Stimulated activated CD4-positive, alpha-beta T cell treated with anti-CD3 and anti-CD28 coated beads, TNF-alpha, amount 100 ng/mL, for 24 hours (primary cell): ENCODE measurements around the gene ERN1.

Experiments
- DNase-seq, 3 experiments: peaks; one replicate each; pipeline ENCODE4 v3.0.0-alpha.2; 2020; ENCODE audit warnings: low read depth in 3 of 3

The ERN1 gene

DNA sequence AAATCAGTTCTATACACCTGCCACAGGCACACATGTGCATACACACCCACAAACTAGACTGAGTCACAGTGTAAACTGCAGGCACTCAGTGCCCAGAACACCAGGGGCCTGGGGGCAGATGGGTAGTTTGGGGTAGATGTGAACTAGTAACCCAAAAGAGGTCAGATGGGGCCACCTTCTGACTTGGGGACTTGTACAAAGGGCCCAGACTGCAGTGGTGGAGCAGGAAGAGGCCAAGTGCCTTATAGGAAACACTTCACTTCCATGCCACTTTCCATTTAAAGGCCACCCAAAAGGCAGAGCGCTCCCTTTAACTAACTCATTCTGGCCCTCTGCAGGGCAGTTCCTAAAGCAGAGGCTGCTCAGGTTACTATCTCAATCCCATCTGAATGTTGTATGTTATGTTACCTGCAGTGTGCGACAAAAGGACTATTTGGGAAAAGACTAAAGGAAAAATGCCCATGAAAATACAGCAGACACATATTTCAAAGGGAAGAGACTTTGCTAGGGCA is 27.8 kb upstream of the ERN1 start:
- no peak for DNase-seq

DNA sequence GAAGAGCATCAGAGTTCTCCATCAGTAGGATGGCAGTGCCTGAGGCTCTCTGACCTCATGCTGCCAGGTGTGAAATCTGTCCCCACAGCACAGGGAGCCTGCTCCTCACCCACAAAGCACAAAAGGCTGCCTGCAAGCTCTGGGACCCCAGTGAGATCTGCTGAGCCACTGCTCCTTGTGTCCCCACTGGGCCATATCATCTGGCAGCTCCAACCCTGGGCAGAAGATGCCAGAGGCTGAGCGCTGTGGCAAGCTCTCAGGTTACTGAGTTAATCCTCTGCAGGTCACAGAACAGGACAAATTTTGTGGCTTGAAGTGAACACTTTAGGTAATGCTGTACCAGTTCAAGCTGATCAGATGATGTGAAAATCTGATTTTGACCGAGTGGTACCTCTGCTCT is 26.7 kb upstream of the ERN1 start:
- no peak for DNase-seq

DNA sequence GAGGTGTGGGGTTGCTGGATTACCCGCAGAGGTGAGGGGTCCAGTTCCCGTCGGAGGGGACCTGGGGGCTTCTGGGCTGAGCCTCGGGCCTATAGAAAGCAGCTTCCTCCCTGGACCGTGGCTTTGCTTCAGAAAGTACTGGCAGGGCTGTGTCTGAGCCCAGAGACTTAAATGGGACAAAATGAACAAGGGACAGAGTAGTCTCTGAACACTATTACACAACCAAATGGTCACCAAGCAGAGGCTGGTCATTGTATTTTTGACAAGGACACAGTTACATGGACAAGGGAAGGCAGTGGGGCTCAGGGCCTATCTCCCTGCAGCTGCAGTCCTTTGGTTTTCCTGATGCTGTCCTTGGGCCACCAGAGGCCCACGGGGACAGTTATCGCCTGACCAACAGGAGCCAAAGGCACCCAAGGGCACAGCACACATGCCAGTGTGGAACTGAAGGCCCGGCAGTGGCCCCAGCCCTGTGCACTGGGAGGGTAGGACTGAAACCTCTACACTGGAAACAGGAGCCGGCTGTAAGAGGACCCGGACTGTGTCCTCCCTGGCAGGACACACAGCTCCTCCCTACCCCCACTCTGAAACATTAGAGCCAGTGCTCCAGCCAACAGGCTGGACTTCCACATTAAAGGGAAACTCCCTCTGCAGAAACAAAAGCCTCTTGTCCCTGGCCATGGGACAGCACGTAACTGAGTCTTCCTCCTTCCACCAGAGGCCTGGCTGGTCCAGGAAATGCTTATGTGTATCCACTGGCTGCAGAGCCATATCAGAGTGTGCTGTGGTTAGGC is 26.0 kb upstream of the ERN1 start:
- DNase-seq: no peak

GRCh38 chr17:64155129-64155528 is 25.2 kb upstream of the ERN1 start:
- no peak for DNase-seq

- DNase-seq: no peak
Observed at GRCh38 chr17:64154717-64155116, 24.8 kb upstream of the ERN1 start.

- DNase-seq: no peak
Observed at GRCh38 chr17:64154313-64154695, 24.4 kb upstream of the ERN1 start.

DNA sequence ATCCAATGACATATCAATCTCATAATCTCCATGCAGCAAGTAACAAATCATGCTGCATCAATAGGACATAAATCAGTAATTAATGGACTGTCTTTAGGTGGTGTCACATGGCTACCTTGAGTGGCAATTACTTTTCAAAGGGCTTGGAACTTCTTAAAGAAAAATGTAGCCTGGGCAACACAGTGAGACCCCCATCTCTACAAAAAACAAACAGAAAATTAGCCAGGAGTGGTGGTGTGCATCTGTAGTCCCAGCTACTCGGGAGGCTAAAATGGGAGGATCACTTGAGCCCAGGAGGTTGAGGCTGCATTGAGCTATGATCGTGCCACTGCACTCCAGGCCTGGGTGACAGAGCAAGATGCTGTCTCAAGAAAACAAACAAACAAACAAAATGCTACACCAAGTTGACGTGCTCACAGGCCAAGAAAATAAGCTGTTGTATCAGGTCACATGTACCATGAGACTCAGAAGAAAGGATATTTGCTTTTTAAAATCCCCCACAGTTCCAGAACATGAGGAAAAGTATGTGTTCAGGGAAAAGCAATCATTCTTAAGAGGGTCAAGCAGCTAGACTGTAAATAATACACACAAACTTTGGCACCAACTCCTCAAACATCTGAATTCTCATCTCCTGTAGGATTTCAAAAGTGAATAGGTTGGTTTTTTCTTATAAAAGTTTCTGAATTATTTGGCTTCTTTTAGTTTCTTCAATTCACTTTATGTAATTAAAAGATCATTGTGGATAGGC is 23.8 kb upstream of the ERN1 start:
- no peak for DNase-seq

- DNase-seq: no peak
Observed at GRCh38 chr17:64152428-64153125, 22.6 kb upstream of the ERN1 start.

DNA sequence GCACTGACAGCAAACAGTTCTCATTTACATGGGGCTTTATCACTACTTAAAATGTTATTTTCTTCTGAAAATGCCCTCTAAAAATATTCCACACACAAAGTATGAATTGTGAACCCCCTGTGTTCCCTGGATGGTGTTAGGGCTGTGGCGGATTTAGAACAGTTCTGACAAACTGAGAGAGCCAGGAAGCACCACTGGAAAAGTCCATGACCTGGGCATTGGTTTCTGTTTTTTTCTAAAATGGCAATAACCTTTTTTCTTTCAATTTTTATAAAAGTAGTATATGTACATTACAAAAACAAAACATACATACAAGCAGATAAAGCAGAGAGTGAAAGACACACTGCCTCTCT is 21.0 kb upstream of the ERN1 start:
- no peak for DNase-seq

DNA sequence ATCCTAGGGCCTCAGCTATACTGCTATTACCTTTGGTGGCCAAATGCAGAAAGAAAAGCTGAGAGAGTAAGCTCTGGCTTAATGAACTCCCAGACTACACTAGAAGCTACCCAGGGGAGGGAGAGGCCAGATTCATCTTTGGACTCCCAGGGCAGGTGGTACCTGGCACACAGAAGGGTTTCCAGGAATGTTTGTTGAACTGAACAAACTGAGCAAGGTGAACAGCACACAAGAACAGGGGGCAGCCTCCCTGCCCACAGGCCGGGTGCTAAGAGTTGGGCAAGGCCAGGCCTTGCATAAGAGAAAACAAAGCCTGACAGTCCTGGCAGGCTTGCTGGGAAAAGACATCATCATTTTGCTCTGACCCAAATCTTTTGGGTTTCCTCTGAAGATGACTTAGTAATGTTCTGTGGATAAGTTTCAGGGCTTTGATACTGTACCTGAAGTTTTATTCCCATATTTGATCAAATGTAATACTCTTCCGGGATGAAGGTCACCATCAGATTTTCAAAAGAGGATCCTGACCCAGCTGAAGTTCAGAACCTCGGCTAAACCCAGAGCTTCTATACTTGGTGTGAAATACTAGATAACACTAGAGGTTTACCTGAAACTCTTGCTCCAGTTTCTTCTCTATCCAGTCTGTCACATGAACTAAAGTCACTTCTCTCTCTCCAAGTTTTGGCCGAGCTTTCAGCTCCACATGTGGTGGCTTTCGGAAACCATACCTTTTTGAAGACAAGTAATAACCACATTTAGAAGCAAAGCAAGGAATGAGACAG is 20.5 kb upstream of the ERN1 start:
- no peak for DNase-seq

- DNase-seq: no peak
Observed at GRCh38 chr17:64149196-64149595, 19.3 kb upstream of the ERN1 start.

GRCh38 chr17:64148699-64149098 is 18.8 kb upstream of the ERN1 start:
- DNase-seq: peak in 1 of 3 experiments; percentile 20

GRCh38 chr17:64148017-64148631 is 18.2 kb upstream of the ERN1 start:
- DNase-seq: peak in 1 of 3 experiments; percentile 7

DNA sequence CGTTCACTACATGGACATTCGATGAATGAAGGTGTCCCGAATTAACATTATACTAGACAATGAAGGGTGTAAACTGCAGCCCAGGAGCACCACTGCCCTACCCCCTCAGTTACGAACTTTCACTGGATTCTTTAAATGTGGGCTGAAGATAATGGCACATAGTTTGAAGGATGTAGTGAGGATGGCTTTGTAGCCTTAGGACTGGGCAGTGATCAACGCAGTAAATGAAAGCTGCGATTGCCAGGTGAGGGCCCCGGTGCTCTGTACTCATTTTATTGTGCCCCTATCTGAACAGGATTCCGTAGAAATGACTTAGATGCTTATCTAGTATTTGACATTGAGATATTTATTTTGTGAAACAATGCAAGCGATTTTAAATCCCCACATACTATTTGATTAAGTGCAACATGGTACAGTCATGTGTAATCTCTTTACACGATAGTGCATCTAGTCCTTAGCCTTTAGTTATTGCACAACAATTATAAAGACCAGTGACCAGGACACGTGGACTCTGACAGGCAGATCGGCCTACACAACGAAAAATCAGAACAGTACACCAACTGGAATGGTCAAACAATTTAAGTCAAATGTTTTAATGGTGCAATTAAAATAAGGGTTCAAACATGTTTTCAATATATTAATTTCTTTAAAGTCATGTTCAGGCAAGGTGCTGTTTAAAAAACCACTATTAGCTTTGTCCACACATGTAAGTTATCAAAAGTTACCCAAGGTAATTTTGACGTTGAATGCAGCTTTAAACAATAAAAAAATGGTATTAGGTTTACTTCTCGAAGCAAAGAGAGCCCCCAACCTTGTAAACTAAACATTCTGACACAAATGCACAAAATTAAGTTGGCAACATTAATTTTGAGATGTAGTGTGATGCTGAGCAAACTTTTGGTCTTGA is 17.4 kb upstream of the ERN1 start:
- DNase-seq: peak in 1 of 3 experiments; percentile 19

DNA sequence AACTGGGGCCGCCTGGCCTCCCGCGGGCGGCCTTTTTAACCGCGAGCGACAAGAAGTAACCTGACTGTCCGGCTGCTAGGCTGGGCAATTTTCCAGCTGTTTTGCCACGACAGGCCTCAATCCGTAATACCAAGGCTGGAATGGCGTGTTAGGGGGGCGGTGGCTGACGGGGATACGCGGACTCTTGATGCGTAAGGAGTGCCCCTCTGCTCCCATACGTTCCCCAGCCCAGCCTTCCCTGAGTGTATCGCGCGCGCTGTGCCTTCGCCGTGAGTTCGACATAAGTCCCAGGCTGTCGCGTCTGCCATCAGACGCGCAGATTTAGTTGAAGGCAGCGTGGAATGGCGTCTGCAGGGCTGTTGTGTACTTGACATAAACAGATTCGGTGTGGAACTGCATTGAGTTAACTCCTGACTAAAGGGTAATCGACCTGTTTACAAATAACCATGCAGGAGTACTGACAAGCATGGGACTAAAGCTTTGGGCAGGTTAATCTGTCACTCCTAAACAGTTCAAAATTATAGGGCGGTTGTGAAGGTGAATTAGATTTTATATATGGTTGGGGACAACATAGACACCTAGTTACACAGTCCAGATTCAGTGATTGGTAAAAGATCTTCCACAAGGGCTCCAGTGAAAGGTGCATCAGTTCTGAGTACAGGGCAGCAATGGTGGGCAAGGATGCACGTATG is 16.6 kb upstream of the ERN1 start:
- DNase-seq: peak in 1 of 3 experiments; percentile 51

- peak; percentile 84 to 94 (median 93) for DNase-seq
Observed at GRCh38 chr17:64145751-64146417, 15.9 kb upstream of the ERN1 start.

GRCh38 chr17:64145375-64145750 is 15.4 kb upstream of the ERN1 start:
- DNase-seq: no peak

DNA sequence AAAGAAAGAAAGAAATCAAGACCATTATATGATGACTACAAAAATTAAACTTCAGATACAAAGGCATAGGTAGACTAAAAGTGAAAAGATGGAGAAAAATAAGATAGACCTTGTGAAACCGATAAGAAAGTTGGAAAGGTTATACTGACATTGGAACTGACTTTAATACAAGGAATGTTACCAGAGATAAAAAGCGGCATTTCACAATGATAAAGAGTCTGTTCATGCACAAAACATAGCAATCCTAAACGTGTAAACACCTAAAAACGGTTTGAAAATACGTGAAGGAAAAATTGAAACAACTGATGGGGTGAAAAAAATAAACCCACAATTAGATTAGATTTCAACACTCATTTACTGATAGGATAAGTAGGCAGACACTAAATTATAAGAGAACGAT is 9.6 kb upstream of the ERN1 start:
- DNase-seq: no peak

DNA sequence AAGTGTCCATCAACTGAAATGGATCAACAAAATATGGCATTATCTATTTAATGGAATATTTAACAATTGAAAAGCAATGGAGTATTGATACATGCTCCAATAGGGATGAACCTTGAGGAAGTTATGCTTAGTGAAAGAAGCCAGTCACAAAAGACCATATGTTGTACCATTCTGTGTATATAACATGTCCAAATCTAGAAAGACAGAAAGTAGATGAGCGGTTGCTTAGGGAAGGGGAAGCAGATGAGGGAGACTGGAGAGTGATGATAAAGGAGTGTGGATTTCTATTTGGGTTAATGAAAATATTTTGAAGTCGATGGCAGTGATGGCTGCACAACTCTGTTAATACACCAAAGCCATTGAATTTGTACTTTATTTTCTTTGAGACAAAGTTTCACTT is 8.5 kb upstream of the ERN1 start:
- no peak for DNase-seq
